ENCODE data around the gene MED13L.

The MED13L gene

DNA sequence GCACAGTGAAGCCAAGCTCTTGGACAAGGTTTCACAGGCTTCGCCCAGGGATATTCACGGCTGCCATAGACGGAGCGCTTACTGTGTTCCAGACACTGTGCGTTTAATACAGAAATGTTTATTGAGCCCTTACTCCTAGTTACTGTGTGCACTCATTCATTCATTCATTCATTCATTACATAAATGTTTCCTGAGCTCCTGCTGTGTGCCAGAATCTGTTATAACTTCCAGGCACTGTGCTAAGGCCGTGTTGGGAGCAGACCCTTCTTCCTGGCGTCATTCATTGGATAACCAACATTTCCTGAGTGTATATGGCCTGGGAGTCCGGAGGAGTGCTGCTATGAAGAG lies 760 bp upstream of the MED13L start:
- no peak for DNase-seq (ENCODE audit: low spot score)

DNA sequence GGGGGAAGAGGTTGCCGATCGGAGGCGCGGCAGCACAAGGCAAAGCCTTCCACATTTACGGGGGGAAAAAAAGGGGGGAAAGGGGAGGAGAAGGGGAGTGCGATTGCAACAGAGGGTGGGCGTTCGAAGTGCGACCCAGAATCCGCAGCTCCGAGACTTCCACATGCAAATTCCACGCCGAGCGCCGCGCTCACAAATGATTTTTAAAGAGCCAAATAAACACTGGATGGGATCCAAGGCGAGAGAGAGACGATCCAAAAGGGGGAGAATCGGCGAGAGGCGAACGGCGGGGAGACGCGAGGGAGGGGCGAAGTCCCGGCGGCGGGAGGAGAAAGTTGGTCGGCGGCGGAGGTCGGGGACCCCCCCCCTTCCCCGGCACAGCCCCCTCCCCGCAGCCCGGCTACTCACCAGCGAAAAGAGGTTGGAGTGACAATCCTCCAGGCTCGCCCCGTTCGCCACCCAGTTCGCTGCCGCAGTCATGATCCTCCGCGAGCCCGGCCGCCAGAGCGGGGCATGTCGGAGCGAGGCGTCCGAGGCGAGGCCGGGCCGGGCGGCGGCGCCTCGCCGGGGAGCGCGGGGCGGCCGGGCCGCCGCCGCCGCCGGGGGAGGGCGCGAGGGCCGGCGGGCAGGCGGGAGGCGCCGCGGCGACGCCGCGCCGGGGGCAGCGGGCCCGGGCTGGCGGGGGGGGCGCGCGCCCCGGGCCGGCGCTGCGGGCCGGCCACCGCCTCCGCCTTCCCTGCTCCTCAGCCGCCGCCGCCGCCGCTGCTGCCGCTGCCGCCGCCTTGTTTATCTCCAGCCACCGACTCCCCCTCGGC lies 634 bp downstream of the MED13L start:
- peak; percentile 88 for DNase-seq (ENCODE audit: low spot score)

DNA sequence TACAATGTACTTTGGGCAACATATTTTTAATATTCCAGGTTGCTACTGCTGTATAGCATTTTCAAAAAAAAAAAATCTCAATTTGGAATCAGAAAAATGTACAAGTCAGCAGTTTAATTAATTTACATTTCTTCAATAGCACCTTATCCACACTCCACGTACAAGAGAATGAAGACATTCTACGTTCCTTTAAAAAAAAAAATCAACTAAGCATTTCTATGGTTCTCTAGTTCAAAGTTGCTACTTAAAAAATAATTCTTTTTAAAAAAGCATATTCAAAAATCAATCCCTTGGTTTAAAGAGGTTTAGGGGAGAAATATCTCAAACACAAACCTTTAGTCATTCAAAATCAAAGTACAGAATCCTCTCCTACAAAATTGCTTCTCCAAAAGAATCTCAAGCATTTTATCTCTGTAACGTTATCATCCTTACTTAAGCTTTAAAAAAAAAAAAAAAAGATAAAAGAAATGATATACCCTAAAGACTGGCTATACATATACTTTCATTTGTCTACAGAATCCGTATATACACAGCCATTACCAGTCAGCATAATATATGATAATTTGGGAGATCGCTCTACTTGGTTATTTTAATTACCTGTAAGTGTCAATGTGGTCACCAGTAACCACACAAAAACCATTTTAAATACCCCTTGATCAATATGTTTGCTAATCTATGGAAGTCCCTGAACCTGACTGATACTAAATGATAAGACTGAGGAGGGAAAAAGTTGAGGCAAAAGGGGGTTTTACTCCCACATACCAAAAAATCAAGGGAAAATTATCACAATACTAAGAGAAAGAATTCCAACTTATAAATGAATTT lies 2.7 kb downstream of the MED13L start:
- no peak for DNase-seq (ENCODE audit: low spot score)

DNA sequence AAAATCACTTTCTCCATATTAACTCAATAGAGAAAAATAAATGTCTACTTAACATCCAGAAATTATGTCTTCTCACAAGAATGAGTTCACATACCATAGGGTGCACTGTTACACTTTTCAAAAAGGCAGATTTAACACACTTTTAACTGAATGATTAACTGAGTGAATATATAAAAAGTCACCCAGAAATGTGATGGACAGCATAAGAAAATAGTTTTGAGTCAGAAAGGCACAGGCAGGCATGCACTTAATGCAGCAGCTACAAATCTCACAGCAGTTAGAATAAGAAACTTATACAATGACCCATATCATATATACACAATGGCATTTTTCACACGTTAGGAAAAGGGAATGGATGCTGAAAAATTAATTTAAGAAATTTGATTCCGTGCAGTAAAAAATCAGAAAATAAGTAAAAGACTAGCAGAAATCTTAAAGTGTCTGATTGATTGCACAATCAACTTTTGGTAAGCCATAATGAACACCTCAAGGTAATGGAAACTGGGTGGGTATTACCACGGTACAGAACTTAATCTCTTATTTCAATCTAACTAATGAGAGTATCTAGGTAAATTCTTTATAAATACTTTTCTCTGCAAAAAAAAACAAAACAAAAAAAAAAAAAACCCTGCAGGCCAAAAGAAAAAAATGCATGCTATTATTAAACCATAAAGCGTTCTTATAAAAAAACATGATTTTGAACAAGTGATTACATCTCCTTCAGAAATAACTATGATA lies 3.5 kb downstream of the MED13L start:
- no peak for DNase-seq (ENCODE audit: low spot score)

DNA sequence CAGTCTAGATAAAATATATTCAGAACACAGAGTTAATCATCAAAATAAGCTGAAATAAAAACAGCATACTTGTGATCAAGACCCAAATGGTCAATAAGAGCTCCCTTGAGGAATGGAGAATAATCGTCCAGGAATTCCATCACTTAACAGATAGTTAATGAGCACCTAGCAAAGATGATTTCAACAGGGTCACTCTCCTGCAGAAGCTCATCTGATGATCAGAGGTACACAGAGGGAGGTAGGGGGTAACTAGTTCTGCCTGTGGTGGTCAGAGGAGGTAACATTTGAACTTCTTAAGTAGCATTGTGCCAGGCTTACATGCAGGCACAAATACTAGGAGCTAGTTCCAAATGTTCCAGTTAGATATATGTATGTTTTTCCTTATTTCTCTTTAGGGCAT lies 9.5 kb downstream of the MED13L start:
- DNase-seq (ENCODE audit: low spot score) = no peak

DNA sequence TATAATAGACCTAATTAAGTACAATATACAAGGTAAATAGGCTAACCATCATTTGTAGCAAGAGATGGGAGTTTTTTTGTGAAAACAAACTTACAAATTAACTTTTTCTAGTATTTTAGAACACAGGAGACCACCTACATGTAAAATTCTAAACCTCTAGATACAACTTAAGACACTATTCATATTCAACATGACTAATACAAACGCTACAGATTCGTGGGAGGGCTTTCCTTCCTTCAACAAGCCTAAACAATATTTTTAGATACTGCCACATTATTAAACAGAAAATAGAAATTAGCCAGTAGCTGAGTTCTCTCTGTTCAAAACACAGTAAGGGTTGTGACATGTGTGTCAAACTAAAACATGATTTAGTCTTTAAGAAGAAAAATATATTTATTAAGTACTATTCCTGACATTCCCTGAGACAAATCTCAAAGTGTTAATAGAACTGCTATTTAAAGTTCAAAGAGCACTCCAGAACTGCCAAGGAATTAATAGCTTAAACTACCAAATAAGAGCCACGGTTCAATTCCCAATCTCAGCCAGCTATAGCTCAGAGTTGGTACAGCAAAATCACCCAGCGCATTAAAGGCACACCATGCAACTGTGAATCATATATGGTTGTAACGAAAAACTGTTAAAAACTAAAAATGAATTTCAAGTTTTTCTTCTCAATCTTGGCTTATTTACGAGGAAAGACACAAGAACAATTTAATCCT lies 10.7 kb downstream of the MED13L start:
- no peak for DNase-seq (ENCODE audit: low spot score)

DNA sequence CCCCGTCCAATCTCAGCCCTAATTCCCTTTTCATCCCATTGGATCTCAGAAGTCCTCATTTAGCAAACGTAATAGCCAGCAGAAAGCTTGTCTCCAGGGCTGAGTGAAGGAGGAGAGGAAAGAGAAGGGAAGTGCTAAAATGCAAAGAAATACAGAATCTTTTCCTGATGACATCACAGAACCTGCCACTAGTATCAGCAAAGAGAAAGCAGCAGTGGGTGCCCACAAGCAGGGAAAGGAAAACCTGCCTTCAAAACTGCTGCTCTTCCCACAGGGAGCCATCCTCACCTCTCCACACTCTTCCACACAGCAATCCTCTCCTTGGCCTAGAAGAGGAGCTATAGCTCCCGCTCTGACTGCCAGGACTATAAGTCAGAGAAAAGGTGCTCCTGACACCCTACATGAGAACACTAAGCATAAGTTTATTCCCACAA lies 11.3 kb downstream of the MED13L start:
- no peak for DNase-seq (ENCODE audit: low spot score)

DNA sequence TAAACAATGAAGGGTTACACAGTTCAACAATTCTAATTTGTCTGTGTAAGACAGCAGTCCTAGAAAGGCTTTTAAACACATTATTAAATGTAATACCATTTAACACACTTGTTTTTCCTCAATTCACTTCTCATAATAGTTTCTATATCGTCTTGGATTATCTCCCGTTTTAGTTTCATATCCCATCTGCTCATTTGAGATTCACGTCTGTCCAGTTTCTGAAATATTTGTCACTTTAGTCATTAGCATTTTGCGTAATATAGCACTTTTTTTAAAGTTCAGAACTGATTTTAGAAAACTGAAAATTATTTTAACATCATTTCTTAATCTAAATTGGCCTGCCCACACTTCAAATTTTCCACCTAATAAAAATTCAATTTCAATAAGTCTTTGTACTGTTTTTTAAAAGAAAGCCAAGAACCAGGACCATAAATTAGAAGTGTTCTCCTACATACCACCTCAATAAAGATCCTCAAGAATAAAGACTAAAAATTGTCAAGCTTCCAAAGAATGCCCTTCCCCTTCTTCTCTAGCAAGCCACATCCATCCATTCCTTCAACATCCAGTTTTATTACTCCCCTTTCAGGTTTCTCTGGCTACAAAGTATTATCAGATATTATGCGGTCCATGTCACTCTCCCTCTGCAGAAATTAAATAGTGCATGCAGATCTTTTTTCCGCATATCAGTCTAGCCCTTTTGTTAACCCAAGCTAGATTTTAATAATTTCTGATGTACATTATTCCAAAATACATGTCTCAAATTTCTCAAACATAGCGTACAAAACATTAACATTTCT lies 11.9 kb downstream of the MED13L start:
- no peak for DNase-seq (ENCODE audit: low spot score)

DNA sequence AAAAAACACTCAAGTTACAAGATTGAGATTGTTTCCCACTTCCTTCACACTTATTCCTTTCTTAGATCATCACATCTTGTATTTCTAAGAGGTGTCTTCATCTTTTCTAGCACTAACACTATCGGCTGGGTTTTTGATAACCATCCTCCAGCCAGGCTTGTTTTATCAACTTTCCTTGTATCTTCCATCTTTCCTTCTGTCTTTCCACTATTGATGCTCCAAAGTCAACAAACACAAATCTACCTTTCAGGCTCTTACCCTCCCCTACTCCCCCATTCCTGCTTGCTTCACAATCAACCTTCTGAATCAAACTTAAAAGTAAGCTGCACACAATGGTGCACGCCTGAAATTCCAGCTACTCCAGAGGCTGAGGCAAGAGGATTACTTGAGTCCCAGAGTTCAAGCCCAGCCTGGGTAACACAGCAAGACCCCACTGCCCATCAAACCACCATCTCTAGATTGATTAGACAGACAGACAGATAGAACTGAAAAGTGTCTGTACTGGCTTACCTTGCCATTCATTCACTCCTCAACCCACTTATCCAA lies 12.9 kb downstream of the MED13L start:
- no peak for DNase-seq (ENCODE audit: low spot score)

DNA sequence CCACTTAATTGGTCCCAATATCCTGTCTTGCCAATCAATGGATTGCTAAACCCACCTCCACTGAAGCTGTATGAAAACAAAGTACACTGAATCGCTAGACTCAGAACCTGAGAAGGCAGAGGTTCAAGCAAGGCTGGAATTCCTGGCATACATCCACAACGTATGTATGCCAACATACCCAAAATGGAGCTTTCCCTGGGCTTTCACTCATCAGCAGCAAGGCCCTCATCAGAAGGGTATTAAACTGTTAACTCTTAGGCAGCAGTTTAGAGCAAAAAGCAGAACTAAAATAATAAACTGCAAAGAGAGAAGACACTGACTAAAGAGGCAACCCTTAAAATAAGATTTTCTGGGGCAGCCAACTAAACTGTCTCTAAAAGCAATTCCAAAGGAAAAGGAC lies 13.6 kb downstream of the MED13L start:
- DNase-seq (ENCODE audit: low spot score) = no peak

DNA sequence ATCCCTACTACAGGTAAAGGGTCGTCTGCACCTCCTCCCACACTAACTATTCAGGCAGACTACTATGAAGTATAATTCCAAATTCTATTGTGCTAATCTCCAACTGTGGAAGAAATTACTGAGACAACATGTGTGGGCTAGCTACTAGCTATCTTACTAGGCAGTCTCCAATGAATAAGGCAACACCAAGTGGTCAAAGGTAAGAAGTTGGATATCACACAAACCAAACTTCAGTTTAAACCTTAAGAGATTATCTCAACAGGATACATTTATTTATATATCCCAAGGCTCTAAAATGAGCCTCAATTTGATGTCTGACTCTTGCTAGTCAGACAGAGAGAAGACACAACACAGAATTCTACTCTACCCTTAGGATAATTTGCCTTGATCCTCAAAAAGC lies 14.1 kb downstream of the MED13L start:
- DNase-seq (ENCODE audit: low spot score) = no peak

DNA sequence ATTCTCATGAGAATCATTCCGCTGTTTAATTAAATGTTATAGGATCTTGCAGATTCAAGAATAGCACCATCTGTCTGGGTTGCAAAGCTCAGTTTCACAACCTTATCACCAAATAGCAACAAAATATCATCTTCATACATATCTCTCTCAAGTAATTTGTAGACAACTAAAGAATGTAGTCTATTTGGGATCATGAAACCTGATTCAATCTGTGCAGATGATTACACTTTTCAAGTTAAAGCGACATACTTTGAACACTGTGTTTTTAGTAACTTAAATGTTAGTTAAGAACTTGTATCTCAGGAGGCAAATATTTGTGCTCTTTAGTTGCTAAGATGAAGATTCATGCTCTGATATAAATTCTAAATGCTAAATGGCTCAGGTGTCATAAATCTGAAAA lies 14.8 kb downstream of the MED13L start:
- no peak for DNase-seq (ENCODE audit: low spot score)

DNA sequence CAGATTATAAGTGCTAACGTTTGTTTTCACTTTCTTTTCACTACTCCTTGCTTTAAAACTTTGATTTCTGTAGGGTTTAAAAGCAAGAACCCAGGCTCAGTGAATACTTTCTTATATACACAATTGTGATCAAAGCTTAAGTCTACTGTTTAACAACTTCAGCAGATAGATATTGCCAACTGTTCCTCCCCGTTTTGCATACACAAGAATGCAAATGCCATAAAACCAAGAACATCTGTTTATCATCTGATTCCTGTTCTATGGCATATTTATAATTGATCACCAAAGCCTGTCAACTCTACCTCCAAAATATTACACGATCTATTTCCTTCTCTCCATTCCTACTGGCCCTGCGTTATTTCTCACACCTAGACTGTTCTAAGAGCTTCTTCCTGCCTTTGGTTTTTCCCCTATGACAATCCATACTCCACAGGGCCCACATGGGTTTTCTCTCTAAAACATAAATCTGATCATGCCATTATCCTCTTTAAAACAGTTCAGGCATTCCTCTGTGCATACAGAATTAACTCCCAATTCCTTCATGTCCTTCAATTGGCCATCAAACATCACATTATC lies 15.9 kb downstream of the MED13L start:
- no peak for DNase-seq (ENCODE audit: low spot score)

DNA sequence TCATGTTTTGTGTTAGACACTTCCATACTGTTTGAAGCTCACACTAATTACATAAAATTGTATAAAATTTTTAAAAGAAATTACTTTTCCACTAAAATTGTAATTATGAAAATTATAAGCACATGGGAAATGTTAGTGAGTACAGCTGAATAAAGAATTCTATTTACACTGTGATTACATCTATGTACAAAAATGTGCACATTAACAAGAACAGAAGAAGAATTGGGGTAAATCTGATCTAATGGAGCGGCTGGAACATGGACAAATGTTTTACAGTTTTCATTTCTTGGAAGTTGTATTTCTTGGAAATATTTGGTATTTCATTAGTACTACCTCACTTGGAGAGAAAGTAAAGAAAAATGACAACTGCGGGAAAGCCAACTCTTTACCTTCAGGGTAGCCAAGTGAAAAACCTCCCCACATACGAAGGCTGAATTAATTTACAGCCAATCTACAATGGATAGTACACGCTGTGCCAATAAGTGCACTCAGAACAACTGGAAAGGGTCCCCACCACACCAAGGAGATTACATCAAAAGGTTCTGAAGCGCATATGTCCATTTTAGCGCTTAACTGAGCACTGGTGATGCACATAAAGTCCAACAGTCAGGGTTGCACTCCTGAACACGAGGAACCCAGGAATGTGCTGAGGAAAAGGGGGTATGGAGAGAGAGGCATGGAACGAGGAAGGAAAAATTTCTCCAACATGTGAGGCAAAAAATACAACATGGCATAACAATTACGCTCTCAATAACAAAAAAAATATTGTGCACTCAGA lies 17.5 kb downstream of the MED13L start:
- DNase-seq (ENCODE audit: low spot score) = no peak

DNA sequence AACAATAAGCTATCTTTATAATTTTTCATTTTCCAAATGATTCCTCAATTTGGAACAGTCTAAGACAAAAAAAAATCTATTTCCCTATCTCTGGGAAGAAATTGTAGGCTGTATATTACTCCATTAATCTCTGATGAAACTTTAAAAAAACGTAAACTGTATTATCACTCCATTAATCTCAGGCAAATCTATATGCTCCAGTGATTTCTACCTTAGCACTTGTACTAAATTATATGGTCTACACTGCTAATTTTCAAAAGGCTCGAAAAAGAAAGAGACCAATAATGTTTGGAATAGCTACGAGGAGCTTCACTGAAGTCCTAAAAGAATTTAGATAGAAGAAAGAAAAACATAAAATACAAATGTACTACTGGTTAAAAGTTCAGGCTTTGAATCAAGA lies 19.7 kb downstream of the MED13L start:
- no peak for DNase-seq (ENCODE audit: low spot score)

DNA sequence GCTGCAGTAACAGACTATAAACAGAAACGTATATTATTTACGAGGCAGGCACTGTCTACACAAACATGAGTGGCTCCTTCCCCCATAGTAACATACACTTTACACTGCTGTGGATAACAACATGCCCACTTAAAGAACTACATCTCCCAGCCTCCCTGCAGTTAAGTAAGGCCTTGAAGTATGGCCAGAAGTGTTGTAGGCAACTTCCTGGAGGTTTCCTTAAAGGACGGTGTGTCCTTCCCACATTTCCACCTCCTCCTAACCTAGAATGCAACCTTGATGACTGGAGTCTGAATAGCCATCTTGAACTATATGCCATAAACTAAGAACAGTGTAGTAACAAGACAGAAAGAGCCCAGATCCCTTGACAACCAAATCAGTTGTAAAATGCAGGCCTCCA lies 20.3 kb downstream of the MED13L start:
- DNase-seq (ENCODE audit: low spot score) = no peak

DNA sequence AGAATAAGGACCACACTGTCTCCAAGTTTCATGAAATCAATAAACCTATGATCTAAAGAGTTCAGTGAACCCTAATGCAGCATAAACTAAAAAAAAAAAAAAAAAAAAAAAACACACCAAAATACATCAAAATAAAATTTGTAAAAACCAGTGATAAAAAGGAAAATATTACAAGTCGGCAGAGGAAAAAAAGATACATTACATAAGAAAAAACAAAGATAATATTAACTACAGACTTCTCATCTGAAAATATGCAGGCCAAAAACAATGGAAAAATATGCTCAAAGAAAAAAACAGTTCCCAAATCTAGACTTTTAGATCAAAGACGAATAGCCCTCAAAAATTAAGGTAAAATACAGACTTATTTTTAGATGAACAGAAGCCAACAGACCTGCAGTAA lies 27.6 kb downstream of the MED13L start:
- DNase-seq (ENCODE audit: low spot score) = no peak

DNA sequence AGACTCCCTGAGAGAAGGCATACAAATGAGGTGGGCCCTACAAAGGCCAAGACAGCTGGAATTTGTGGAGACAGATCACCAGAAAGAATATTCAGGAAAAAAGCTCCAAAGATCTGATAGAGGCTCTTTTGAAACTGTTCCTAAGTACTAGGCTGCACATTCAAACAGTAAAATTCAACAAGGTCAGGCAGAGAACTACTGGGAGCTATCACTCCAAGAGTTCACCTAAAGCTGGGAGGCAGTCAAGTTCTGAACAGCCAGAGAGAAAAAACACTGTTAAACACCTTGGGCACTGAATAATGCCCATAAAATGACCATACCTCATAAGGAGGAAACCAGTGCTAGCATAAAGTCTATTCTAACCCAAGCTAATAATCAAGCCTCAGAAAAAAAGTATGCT lies 28.6 kb downstream of the MED13L start:
- no peak for DNase-seq (ENCODE audit: low spot score)

DNA sequence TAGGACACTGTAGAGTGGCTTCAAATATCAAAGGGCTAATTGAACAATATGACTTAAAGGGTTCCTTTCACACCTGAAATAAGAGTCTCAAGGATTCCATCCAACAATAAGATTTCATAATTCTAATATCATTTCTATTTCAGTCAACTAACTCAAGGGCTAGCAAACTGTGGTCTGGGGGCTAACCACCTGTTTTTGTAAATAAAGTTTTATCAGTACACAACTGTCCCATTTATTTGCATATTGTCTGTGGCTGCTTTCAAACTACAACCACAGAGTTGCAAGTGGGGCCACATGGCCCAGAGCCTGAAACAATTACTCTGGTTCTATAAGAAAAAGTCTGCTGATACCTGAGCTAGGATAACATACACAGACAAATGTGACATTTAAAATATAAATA lies 29.1 kb downstream of the MED13L start:
- no peak for DNase-seq (ENCODE audit: low spot score)

DNA sequence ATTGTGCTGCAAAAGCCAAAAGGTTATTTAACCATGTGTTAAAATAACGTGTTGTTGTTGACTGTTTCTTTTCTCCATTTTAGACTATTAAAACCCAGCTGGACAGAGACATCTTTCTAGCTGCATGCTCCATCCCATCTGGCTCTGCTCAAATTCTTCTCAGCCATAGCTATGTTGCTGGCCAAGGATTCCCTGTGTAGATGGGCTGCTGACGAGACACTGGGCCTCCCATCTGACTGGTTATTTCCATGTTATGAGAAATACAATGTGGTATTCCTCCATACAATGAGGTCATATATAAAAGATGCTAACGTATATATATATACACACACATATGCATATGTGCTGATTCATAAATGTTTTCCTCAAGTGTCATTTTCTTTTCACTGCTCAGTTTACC lies 30.1 kb downstream of the MED13L start:
- no peak for DNase-seq (ENCODE audit: low spot score)

All from left forelimb (tissue), 1 donor.